LNCaP clone FGC (cell line): ENCODE results near the gene ZC3H11A.
A peak's percentile ranks its signal among the peaks of the same experiment; 100 is the strongest.

Experiments
- DNase-seq: peaks from one replicate; pipeline ENCODE4 v3.0.0-alpha.2; 2011; ENCODE audit warnings: low read depth
- H3K4me3 ChIP-seq: 2 replicates; pipeline ENCODE4 v1.5.1; 2011; ENCODE audit warnings: mild to moderate bottlenecking, low read depth, low read length, control low read depth
- TF ChIP-seq, protein P1 (sequence below): IDR thresholded peaks from 2 replicates; pipeline ENCODE4 v1.5.1; 2012; ENCODE audit warnings: mild to moderate bottlenecking; ENCODE audit not compliant: control insufficient read depth, insufficient read depth; ENCODE audit errors: extremely low read depth

The ZC3H11A gene

DNA sequence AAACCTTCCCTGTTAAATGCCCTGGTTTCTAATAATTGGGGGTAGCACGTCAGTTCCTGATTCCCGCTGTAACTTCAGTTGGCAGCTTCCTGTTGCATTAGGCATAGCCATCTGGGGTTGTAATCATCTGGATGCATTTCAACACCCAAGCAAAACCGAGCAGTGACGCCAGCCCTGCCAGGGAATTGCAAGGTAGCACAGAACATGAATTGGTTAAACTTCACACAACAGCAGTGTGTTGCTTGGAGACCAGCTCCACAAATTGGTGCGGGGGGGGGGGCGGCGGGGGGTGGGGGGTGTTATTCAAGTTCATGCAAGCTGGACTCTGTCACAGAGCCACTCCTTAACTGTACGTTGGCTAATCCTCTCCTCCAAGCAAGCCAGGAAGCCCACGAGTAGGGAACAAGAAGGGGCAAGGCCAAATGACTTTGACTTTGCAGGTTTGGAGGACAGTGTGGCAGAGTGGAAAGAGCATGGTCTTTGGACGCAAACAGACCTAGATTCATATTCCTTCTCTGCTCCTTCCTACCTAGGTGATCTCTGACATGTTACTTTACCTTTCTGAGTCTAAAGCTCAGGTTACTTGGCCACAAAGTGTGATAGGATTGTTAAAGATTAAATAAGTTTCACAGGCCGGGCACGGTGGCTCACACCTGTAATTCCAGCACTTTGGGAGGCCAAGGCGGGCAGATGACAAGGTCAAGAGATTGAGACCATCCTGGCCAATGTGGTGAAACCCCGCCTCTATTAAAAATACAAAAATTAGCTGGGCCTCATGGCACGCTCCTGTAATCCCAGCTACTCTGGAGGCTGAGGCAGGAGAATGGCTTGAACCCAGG, 25.7 kb upstream of the ZC3H11A start:
- TF ChIP-seq, protein P1, sequence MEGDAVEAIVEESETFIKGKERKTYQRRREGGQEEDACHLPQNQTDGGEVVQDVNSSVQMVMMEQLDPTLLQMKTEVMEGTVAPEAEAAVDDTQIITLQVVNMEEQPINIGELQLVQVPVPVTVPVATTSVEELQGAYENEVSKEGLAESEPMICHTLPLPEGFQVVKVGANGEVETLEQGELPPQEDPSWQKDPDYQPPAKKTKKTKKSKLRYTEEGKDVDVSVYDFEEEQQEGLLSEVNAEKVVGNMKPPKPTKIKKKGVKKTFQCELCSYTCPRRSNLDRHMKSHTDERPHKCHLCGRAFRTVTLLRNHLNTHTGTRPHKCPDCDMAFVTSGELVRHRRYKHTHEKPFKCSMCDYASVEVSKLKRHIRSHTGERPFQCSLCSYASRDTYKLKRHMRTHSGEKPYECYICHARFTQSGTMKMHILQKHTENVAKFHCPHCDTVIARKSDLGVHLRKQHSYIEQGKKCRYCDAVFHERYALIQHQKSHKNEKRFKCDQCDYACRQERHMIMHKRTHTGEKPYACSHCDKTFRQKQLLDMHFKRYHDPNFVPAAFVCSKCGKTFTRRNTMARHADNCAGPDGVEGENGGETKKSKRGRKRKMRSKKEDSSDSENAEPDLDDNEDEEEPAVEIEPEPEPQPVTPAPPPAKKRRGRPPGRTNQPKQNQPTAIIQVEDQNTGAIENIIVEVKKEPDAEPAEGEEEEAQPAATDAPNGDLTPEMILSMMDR = no peak
- no peak overlapping the region for H3K4me3 ChIP-seq
- DNase-seq = peak; percentile 15

DNA sequence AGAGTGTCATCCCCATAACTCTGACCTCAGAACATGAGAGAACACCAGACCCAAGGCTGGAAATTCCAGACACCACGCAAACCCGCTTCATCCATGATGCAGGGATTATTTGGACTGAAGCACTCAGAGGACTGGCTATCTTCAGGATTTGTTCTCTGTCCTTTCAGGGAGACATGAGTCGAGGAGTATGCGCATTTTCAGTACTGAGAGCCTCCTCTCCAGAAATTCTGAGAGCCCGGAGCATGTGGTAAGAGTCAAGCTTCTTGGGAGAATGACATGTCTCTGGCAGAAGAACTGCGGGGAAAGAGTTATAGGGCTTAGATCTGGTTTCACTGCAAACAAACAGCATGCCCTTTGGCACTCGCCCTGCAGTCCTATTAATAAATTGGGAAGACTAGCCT, 23.5 kb upstream of the ZC3H11A start:
- TF ChIP-seq, protein P1 = no peak
- DNase-seq = peak; percentile 65
- H3K4me3 ChIP-seq = no peak overlapping the region

DNA sequence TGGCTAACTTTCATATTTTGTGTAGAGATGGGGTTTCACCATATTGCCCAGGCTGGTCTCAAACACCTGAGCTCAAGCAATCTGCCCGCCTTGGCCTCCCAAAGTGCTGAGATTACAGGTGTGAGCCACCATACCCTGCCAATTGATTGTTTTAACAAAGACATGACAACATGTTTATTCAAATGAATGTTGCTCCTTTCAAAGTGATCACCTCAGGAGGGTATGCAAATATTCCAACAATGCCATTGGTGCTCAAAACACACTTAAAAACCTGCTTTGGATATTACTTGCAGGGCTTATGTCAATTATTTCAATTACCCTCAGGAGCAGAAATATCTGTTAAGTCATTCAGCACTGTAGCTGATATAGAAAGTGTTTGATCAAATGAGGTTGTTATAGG, 22.6 kb upstream of the ZC3H11A start:
- H3K4me3 ChIP-seq = no peak overlapping the region
- no peak for DNase-seq
- TF ChIP-seq, protein P1 = no peak

DNA sequence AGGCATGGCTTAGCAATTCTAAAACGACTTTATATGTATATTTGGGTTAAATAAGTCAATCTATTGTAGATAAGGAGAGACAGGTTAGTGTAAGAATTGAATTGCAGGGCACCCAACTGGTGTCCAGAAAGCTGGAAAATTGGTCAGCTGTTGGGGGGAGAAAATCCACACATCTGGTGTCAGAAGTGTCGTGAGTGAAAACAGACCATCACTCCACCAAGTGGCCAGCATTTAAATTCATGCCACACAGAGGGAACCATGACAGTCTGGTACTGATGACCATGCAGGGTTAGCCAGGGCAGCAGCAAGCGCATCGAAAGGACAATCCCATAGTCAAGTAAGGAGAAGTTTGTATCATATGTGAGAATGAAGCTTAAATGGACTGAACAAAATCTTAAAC, 18.8 kb upstream of the ZC3H11A start:
- TF ChIP-seq, protein P1 = peak; percentile 31
- DNase-seq = no peak
- no peak overlapping the region for H3K4me3 ChIP-seq

DNA sequence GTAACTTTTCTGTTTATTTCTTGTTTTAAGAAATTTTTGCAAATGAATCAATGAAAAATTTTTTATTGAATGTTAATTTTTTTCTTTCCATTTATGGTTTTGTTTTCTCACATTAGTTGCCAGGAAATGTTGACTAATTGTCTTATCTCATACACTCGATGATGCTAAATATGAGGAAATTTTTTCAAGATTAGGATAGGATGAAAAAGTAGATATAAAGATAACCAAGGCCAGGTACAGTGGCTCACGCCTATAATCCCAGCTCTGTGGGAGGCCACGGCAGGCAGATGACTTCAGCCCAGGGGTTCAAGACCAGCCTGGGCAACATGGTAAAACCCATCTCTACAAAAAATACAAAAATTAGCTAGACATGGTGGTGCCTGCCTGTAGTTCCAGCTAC, 17.8 kb upstream of the ZC3H11A start:
- no peak overlapping the region for H3K4me3 ChIP-seq
- no peak for DNase-seq
- TF ChIP-seq, protein P1 = no peak

DNA sequence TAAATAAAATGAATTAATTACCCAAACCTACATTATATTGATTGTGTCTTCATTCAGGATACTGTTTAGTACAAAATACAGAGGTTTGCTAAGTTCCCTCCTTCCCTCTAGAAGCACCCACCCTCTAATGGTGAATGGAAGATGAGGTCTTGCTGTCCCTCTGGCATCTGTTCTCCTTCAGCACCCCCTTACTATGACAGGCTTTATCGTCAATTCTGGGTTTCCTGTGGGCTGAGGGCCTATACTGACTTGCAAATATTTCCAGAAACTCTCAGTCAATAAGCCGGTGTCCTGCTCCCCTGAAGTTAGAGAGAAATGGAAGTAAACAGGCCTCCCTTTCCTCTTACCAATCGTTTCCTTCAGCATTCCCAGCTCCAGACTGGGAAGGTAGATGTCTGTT, 17.3 kb upstream of the ZC3H11A start:
- no peak overlapping the region for H3K4me3 ChIP-seq
- DNase-seq = no peak

DNA sequence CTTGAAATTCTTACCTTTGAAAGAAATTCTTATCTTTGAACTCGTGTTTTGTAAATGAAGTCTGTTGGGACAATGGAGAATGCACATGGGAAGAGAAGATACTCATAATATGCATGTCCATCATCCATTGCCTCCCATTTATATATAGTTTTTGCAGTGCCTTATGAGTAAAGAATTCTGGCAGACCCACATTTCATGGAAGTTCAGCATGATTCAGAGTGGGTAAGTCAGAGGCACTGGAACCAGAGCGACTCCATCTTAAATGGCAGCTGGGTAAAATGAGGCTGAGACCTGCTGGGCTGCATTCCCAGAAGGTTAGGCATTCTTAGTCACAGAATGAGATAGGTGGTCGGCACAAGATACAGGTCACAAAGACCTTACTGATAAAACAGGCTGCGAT, 16.6 kb upstream of the ZC3H11A start:
- DNase-seq = no peak
- no peak overlapping the region for H3K4me3 ChIP-seq
- TF ChIP-seq, protein P1 = no peak

More for the DNA sequence above, 17.3 kb upstream of the ZC3H11A start:
- TF ChIP-seq, protein P1 = no peak
